ENCODE measurements around the gene ZFHX3. TPM values are rescaled to one million over a fixed set of nuclear protein-coding genes. Genes with fewer than 3 reads are reported as not detected.

Gene ZFHX3
- total RNA-seq, 1 experiment from 2014 or later, result 1.5 TPM

GRCh38 chr16:72850021-72850420, 197.9 kb downstream of the ZFHX3 start:
- no peak overlapping the region for H3K4me3 Mint-ChIP-seq
- H3K27me3 Mint-ChIP-seq (ENCODE audit: low read depth), result peaks cover 4% of the 10 kb centered on the region; the same call in 1 of the 2 replicates
- H4K91ac ChIP-seq (ENCODE audit: insufficient read length, low read depth, low read length), result no peak overlapping the region
- H2AFZ ChIP-seq (ENCODE audit: low read length), result no peak overlapping the region
- no peak overlapping the region for H3K27ac Mint-ChIP-seq
- peaks cover 2% of the 10 kb centered on the region for H4K20me1 ChIP-seq (ENCODE audit: control insufficient read depth, insufficient read depth, insufficient read length)
- H2BK15ac ChIP-seq (ENCODE audit: low read depth, low read length), result no peak overlapping the region
- no peaks in the 10 kb centered on the region for H3K79me2 ChIP-seq (ENCODE audit: insufficient read depth, low read length)
- H2BK20ac ChIP-seq (ENCODE audit: low read depth, low read length, poor library complexity, severe bottlenecking), result no peak overlapping the region
- H3K23ac ChIP-seq (ENCODE audit: insufficient read length, low read depth, low read length), result no peak overlapping the region
- no peak overlapping the region for H3T11ph ChIP-seq (ENCODE audit: low read length)
- no peak overlapping the region for H3K4me2 ChIP-seq (ENCODE audit: insufficient read depth, insufficient read length, low read length)
- H3K4me1 Mint-ChIP-seq, result peaks cover 27 to 31% of the 10 kb centered on the region in 2 experiments
- no peak overlapping the region for H2BK12ac ChIP-seq (ENCODE audit: insufficient read length, low read depth, low read length)
- peaks cover 3% of the 10 kb centered on the region; the same call in 1 of the 2 replicates for H3K4me1 ChIP-seq (ENCODE audit: insufficient read depth, low read length)
- no peak overlapping the region for H3K18ac ChIP-seq (ENCODE audit: insufficient read length, low read depth, low read length)
- no peak overlapping the region for H3K4ac ChIP-seq (ENCODE audit: low read depth, low read length)
- no peaks in the 10 kb centered on the region for H3K9me3 Mint-ChIP-seq
- no peaks in the 10 kb centered on the region for H3K79me1 ChIP-seq (ENCODE audit: insufficient read depth, low read depth, low read length, poor library complexity, severe bottlenecking)
- no peak overlapping the region for H4K8ac ChIP-seq (replicated peaks; ENCODE audit: insufficient read length, low read depth, low read length)
- H4K5ac ChIP-seq (ENCODE audit: insufficient read length, low read depth, low read length), result no peak overlapping the region
- no peaks in the 10 kb centered on the region for H3K9me3 ChIP-seq (ENCODE audit: control insufficient read depth, low read depth, low read length)
- H3K9ac ChIP-seq (ENCODE audit: extremely low read depth, insufficient read length, low read length), result no peak overlapping the region
- no peak overlapping the region for H3K56ac ChIP-seq (ENCODE audit: insufficient read length, low read depth, low read length)
- WGBS (ENCODE audit: extremely low coverage, insufficient read length, low lambda C conversion rate), result no CpG with 5 or more reads among the region's 4 CpGs
- H2AK5ac ChIP-seq (ENCODE audit: insufficient read length, low read length), result no peak overlapping the region
- H2BK5ac ChIP-seq (ENCODE audit: insufficient read length, low read length), result no peak overlapping the region
- no peaks in the 10 kb centered on the region for H3K27me3 ChIP-seq (ENCODE audit: insufficient read depth, low read length)
- H3K36me3 Mint-ChIP-seq (ENCODE audit: insufficient read depth in 1 of 3, low read depth in 3 of 3), result no peaks in the 10 kb centered on the region
- no peak for DNase-seq
- no peak overlapping the region for H3K27ac ChIP-seq (ENCODE audit: insufficient read length, low read depth, low read length)
- H2BK120ac ChIP-seq (ENCODE audit: low read depth, low read length, poor library complexity, severe bottlenecking), result no peak overlapping the region
- no peaks in the 10 kb centered on the region for H3K23me2 ChIP-seq (ENCODE audit: insufficient read length, low read depth, low read length, poor library complexity, severe bottlenecking)
- no peak for TF ChIP-seq CTCF (conservative IDR thresholded peaks at IDR 0.05)
- H3K14ac ChIP-seq (ENCODE audit: insufficient read depth, low read length), result no peak overlapping the region

Measured in H9 (cell line).